GM19035 (cell line): ENCODE results near the gene FAM229A.

Source experiments
- ATAC-seq: cut with Tn5 transposase; IDR thresholded peaks from one replicate; pipeline ENCODE4 v1.9.1; 2021; ENCODE audit not compliant: unreplicated experiment

The FAM229A gene

DNA sequence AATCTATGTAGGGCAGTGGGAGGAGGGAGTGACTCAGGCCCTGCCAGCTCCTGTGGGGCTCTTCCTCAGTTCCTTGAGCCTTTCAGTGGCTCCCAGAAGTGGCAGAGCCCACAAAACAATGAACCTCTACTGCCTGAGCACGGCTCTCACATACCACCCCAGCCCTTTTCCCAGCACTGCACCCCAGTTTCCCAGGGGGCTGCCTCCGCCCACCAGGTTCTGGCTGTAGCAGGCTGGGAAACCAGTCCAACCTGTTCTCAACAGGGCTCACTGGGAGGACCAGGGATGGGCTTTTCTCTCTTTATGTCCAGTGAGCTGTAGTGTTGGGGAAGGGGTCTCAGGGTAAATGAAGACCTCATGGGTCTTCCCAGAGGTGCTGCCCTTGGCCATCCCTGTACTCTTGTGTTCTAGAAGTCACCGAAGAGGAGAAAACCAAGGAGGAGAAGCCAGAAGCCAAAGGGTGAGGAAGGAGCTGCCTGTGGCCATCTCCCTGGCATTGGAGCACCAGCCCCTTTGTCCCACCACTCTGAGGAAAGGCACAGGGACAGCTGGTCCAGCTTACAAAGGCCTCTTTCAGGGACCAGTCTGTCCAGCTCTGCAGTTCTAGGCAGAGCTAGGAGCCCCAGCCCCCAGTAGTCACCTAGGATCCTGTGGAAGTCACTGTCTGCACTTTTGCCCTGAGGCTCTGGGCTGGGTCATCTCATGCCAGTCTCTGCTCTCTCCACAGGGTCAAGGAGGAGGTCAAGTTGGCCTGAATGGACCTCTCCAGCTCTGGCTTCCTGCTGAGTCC is 29.8 kb downstream of the FAM229A start:
- no peak for ATAC-seq

DNA sequence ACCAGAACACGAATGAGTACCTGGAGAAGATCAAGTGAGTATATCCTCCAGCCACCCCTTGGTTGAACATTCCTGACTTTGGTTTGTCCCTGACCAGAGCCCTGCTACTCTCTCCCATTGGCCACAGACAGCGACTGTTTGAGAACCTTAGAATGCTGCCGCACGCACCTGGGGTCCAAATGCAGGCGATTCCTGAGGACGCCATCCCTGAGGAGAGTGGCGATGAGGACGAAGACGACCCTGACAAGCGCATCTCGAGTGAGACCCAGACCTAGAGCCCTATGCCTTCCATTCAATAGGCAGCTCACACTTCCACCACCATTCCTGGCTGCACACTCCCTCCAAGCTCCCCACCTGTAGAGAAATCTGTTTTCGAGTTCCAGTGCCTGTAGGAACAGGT is 30.7 kb downstream of the FAM229A start:
- ATAC-seq: no peak

DNA sequence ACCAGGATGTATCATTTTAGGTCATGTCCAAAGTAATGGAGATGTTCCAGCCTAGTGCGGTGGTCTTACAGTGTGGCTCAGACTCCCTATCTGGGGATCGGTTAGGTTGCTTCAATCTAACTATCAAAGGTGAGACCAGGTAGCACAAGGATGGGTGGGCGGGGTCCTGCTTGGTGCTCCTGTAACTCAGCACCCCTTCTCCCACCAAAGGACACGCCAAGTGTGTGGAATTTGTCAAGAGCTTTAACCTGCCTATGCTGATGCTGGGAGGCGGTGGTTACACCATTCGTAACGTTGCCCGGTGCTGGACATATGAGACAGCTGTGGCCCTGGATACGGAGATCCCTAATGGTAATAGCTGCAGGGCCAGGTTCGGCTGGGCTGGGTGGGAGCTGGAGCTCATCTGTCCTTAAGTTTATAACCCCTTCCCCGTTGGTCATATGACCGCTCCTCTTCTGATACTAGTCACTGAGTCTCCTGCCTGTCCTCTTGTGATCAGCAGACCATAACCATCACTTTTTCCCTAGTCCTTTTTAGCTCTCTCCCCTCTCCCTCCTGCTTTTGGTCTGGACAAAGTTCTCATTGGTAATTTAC is 31.6 kb downstream of the FAM229A start:
- no peak for ATAC-seq

DNA sequence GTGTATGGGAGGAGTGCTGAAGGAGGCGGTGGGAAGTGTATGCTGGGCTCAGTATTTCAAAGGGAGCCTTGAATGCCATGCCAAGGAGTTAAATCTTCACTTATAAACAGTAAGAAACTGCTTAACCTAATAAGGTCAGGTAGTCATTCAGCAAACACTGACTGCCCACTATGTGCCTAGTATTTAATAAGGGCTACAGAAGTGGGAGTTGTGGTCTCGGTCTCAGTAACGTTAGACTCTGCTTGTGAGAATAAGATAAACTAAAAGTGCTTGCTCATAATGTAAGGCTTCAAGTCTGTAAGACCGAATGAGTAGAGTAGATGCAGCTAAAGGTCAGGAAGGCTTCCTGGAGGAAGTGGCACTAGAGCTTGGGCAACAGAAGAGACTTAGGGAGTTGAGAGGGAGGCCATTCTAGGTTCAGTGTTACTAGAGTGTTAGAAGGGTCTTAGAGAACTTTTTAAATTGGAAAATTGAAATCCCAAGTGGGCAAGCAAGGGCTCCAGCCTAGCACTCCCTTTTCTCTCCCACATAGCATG is 32.3 kb downstream of the FAM229A start:
- ATAC-seq: no peak

DNA sequence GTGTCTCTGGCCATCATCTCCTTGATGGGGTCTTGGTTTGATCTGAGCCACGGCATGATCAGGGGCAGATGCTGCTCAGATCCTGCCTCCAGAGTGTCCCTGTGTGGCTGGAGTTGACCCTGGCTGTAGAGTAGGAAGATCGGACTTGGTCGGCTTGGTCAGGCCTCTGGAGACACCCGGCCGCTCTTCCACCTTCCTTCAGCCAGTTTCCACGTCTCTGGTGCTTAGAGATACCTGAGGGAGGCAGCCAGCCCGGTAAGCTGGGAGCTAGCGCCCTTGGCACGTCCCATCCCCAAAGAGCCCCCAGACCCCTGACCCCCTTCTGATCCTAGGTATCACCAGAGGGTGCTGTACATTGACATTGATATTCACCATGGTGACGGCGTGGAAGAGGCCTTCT is 35.1 kb downstream of the FAM229A start:
- no peak for ATAC-seq

DNA sequence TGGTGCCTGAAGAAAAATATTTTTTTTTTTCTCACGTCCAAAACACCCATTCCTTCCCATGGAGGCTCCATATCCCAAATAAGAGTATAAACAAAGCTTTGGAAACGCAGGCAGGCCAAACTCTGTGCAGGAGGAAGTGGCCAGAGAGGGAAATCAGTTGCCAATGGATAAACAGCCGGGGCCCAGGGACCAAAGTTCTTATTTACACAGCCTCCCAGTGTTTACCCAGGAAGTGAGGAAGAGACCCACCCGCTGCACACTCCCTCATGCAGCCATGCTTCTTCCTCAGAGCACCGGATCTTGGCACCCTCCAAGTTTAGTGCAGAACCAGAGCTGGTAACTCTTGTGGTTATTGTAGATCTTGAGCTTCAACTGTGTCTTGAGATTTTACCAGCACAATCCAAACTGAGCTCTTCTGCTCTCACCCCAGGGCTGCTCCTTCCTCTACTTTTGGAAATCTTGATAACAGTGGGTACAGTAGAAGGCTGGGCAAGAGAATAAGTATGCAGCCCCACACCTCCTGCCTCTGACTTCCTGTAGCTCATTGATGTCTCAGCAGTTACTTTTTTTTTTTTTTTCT is 40.5 kb downstream of the FAM229A start:
- ATAC-seq: no peak

DNA sequence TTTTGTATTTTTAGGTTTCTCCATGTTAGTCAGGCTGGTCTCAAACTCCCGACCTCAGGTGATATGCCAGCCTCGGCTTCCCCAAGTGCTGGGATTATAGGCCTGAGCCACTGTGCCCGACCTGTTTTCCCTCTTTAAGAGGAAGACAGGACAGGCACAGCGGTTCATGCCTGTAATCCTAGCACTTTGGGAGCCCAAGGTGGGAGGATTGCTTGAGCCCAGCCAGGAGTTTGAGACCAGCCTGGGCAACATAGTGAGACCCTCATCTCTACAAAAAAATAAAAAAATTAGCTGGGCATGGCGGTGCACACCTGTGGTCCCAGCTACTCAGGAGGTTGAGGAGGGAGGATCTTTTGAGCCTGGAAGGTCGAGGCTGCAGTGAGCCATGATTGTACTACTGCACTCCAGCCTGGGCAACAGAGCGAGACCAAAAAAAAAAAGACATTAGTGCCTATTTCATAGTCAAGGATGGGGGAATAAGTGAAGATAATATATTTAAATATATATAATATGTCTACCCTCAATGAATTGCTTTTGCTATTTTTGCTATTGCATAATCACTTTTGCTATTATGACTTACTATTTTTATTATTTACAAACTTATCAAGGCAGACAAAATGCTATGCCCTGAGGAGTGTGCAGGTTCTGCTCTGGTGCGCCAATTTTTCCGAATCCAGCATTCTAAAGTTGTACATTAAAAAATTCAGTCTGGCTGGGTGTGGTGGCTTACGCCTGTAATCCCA is 44.0 kb downstream of the FAM229A start:
- ATAC-seq: no peak

DNA sequence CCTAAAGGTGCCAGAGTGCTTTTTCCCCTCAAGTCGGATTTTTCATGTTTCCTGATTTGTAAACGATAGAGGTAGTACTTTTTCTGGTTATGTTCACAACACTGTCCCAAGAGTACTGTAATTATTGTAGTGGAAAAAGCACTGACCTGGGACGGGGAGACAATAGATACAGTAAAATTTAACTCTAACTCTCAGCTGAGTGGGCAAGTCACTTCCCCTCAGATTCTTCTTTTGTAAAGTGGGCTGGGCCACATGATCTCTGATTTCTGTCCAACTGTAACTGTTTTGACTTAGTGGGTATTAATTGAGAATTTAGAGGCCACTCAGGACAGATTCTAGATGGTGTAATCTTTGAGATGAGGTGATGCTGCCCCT is 45.4 kb downstream of the FAM229A start:
- ATAC-seq: no peak

DNA sequence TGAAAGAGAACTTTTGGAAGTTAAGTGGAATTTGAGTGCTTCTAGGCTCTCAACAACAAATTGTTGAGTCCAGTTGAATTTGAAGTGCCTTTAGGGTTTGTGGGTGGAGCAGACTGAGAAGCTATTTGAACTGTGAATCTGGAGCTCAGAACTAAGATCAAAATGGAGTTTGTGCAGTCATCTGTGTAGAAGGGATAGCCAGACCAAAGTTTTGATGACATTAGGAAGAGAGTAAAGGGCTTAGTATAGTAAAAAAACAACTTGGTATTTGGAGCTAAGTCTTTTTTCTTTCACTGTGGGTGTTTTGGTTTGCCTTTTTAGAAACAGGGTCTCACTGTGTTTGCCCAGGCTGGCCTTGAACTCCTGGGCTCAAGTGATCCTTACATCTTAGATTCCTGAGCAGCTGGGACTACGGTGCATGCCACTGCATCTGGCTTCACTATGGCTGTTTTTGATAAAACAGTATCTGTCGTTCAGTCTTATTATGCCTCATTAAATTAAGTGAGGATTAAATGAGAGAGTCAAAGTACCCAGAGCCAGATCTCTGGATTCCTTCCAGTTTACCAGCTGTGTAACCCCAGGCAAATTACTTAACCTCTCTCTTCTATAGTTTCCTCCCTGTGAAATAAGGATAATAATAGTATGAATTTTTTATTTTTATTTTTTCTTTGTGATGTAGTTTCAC is 50.4 kb downstream of the FAM229A start:
- ATAC-seq: no peak
